ENCODE results near the gene MAP2K2.

MAP2K2 gene

DNA sequence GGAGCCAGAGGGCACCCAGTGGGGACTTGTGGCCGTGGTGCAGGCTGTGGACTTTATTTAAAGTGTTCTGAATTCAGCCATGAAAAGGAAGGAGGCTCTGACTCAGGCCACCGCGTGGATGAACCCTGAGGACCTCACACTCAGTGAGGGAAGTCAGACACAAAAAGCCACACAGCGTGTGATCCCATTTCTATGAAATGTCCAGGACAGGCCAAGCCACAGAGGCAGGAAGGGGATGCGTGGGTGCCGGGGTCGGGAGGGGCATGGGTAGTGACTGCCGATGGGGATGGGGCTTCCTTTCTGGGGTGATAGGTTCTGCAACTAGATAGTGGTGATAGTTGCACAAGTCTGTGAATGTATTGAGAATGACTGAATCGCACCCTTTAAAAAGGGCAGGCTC, 48.5 kb downstream of the MAP2K2 start:
- DNase-seq, result peak; percentile 39

DNA sequence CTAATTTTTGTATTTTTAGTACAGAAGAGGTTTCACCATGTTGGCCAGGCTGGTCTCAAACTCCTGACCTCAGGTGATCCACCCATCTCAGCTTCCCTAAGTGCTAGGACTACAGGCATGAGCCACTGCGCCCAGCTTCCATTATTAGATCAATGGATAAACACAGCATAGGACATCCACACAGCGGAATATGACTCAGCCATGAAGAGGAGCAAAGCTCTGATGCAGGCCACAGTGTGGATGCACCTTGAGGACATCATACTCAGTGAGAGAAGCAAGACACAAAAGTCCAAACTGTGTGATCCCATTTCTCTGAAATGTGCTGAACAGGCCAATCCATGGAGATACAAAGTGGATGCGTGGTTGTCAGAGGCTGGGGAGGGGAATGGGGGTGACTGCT, 52.3 kb downstream of the MAP2K2 start:
- no peak for DNase-seq

DNA sequence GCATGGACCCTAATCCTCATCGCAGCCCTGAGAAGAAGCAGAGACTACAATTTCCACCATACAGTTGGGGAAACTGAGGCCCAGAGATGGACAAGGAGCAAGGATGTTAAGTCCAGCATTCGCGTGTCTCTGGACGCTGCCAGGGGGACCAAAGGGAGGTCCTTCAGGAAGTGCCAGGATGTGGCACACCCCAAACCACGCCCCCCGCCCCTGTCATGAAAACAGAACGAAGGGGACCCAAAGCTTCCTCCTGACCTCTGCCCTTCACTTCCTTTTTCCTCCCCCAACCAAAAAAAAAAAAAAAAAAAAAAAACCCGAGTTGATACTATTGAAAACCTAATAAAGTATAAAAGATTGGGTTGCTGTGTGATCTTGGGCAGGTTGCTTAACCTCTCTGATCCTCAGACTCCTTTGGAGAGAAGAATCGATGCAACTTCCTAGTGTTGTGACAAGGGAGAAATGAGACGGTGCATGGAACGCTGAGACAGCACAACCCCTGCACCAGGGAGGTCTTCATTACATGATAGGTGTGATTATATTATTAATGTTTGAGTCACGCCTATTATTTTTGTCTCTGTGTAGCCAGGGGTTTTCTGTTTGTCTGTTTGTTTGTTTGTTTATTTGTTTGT, 54.5 kb downstream of the MAP2K2 start:
- DNase-seq, result peak; percentile 68

DNA sequence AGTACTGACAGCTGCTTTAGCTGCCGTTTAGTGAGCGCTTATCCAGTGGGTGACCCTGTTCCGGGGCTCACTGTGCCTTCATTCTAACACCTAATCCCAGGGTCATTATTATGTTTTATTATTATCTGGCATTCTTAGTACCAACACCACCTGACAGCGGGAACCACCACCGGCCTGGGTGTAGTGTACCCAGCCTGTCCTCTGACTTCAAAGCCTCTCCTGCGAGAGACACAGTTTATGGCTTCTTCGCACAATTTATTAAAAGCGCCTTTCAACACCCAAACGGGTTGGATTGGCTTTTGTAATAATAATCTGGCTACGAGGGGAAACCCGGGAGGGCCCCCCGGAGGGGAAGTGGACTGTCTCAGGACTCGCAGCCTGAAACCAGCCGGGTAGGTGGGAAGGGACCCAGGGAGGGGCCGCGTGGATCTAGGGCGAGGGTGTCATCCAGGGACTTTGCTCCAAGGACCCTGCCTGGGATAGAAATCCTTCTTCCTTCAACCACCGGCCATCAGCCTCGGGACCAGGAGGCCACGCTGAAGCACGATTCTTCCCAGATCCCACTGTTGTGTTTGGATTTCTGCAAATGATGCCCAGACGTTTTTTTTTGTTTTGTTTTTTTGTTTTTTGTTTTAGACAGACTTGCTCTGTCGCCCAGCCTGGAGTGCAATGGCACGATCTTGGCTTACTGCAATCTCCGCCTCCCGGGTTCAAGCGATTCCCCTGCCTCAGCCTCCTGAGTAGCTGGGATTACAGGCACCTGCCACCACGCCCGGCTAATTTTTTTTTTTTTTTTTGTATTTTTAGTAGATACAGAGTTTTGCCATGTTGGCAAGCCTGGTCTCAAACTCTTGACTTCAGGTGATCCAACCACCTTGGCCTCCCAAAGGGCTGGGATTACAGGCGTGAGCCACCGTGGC, 55.6 kb downstream of the MAP2K2 start:
- no peak for DNase-seq

DNA sequence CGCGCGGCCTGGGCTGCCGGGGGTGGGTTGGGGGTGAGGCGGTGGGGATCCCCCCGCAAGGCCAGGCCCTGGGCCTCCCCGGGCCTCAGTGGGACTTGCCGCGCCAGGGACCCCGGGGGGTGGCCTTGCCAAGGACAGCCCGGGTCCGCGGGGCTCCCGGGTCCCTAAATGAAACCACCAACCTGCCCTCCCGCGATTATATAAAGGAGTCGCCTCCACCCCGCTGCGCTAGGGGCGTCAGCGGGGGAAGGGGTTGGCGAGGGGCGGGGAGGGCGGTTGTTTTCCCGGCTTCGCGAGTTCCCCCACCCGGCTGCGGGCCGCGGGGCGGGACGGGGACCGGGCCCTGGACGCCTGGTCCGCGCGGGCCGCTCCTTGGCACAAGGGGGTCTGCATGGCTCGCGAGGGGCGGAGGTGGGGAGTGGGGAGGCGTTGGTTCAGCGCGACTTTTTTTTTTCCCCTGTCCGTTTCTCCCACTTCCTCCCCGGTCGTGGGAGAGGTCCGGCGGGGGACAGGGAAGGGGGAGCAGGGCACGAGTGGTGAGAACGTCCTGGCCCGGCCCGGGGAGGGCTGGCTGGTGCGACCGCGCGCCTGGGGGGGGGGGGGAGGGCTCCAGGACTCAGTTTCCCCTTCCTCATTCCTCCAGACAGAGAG, 56.4 kb downstream of the MAP2K2 start:
- DNase-seq, result no peak

- DNase-seq, result peak; percentile 81
Observed at GRCh38 chr19:4066682-4067395, 57.1 kb downstream of the MAP2K2 start, which contains the start of gene ZBTB7A. ZBTB7A (minus strand) TSS chr19:4066899; CDS start chr19:4055232, 11,667 bp downstream.

GRCh38 chr19:4066176-4066606, 57.7 kb downstream of the MAP2K2 start:
- DNase-seq, result peak; percentile 57

DNA sequence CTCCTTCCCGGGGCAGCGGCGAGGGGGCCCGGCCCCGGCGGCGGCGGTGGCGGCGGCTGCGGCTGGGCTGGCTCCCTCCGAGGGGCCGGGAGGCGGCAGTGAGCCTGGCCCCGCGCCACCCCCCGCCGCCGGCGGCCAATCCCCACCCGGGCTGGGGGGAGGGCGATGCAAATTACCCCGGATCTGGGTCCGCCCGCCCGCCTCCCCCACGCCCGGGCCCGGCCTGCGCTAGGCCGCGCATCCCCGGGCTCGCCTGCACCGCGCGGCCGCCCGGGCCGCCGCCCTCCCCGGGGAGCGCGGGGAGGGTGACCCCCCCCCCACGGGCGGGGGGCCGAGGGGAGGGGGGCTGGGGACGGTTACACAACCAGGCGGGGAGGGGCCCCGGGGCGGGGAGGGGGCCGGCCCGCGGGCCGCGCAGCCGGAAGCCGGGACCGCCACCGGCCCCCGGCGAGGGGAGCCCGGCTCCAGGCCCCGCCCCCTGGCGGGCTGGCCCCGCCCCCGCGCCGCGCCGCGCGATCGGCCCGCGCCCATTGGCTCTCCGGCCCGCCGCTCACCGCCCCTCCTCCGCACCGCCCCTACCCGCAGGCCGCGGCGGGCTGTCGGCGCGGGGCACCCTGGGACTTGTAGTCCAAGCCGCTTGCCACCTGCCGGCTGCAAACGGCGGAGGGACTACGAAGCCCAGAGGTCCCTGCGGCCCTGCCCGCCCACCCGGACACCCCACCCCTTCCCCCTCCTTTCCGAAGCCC, 58.3 kb downstream of the MAP2K2 start:
- peak; percentile 97 for DNase-seq

DNA sequence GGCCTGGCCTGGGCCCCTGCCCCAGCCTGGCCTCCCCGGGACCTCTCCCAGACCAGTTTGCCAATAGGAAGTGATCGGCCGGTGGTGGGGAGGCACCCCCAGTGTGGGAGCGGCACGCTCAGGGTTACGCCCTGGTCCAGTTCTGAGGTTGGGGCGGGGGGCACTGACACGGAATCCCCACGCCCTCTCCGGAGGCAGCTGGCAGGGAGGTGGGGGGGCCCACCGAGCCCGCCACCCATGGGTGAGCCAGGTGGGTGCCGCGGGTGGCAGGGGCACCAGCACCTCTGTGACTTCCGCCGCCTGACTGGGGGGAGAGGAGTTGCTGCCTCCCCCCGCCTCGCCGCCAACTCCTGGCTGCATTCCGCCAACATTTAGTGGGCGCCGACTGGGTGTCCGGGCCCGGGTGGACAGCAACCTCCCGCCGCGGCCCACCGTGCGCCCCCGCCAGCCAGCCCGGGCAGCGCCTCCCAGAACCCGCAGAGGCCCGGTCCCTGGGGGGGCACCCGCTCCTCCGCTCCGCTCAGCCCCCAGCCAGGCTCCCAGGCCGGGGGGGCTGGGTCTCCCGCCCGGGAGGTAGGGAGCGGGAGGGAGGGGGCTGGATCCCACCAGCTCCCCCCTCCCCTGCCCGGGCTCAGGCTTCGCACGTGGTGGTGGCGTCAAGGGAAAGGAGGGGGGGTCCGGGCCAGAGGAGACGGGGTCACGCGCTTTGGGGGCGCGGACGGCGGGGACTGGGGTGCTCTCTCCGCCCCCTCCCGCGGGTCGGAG, 59.2 kb downstream of the MAP2K2 start:
- DNase-seq, result peak; percentile 55

DNA sequence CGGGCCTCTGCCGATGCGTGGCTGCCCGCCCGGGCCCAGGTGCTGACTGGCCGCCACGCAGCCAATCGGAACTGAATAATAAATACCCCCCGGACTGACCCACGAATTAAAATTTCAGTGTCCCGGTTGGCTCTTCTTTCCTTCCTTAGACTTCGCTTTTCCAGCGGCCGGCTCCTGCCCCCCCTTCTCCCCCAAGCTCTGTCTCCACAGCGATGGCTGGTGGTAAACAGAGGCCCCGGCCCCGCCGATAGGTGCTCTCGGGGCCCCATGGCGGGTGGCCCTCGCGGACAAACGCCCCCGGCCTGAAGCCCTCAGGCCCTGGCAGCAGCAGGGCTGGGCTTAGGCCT, 59.8 kb downstream of the MAP2K2 start:
- DNase-seq, result no peak

GRCh38 chr19:4063369-4064148, 60.4 kb downstream of the MAP2K2 start:
- no peak for DNase-seq

GRCh38 chr19:4062419-4063368, 61.2 kb downstream of the MAP2K2 start:
- no peak for DNase-seq

DNA sequence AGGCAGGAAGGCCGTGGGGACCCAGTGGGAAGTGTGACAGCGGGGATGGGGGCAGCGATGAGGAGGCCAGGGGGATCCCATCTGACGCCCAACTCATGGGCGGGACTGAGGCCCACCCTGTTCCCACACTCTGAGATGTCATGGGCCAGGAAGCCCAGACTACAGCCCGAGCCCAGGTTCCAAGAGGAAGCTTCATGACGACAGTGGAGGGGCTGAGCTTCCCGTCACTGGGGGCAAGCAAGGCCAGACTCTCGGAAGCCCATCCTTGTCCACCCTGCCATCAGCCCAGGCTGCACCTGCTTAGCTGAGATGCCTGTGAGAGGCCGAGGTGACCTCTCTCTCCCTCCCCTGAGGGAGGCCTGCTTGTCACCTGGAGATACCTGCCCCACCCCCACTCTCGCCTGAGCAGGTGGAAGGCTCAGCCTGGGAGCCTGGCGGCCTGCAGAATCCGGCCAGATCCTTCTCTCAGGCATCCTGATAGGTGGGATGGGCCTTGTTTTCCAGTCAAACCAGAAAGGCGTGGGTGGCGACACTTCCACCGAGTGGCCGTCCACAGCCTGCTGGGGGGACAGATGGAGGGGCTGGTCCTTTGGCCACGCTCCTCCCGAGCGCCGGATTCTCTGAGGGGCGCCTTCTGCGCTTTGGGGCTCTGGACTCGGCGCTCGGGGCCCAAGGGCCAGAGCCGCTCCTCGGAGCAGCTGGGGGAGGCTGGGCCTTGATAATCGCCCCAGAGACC, 62.1 kb downstream of the MAP2K2 start:
- no peak for DNase-seq

DNA sequence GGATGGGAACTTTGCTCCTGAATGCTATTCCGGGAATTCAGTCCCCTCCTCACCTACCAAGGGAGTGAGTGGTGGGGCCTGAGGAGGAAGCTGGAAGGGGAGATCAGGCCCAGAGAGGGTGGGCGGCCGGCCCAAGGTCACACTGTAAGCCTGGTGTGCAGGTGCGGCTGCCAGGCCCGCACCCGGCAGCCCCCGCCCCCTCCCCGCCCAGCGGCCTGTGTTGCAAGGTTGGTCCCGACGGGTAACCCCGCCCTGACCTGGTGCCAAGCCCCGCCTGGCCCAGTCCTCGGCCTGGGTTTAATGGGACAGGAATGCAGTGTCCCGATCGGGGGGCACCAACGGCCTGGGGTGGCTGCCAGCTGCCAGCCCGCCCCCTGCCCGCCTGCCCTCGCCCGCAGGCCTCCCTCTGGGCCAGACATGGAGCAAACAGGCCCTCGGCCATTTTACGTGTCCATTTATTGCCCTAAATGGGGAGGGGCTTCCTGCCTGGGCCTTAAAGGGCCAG, 62.7 kb downstream of the MAP2K2 start:
- peak; percentile 43 for DNase-seq

- no peak for DNase-seq
Observed at GRCh38 chr19:4060621-4061177, 63.2 kb downstream of the MAP2K2 start.

- DNase-seq, result peak; percentile 52
Observed at GRCh38 chr19:4059891-4060620, 63.9 kb downstream of the MAP2K2 start.

GRCh38 chr19:4059453-4059871, 64.5 kb downstream of the MAP2K2 start:
- DNase-seq, result no peak
